Measurements from ENCODE around the gene HTT-AS. TPM values are rescaled to one million over a fixed set of nuclear protein-coding genes. Genes with fewer than 3 reads are reported as not detected.
A peak's percentile ranks its signal among the peaks of the same experiment; 100 is the strongest.

Gene HTT-AS
- polyA plus RNA-seq, 1 of the 3 experiments (the other 2 are of a cell fraction) = not detected

DNA sequence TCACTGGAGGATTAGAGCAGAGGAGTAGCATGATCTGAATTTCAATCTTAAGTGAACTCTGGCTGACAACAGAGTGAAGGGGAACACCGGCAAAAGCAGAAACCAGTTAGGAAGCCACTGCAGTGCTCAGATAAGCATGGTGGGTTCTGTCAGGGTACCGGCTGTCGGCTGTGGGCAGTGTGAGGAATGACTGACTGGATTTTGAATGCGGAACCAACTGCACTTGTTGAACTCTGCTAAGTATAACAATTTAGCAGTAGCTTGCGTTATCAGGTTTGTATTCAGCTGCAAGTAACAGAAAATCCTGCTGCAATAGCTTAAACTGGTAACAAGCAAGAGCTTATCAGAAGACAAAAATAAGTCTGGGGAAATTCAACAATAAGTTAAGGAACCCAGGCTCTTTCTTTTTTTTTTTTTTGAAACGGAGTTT, 5.4 kb upstream of the HTT-AS start:
- Histone ChIP-seq H3F3A (replicated peaks; ENCODE audit: insufficient read depth) (peaks cover 8% of the 10 kb centered on the region), H3K27ac (ENCODE audit: low read depth in 2 of 2, low read length in 1 of 2) (no peak overlapping the region), H3K27me3 (ENCODE audit: insufficient read depth) (no peaks in the 10 kb centered on the region), H3K36me3 (replicated peaks in 1 of 2; ENCODE audit: control insufficient read depth in 1 of 2, insufficient read depth in 2 of 2, low read length in 1 of 2) (no peaks in the 10 kb centered on the region), H3K4me1 (ENCODE audit: control insufficient read depth in 1 of 2, insufficient read depth in 2 of 2, low read depth in 1 of 2, low read length in 1 of 2) (peaks cover 6 to 9% of the 10 kb centered on the region in 2 experiments; a peak in 3 of 4 replicates), H2AFZ (ENCODE audit: low read depth) (no peak overlapping the region), H3K9ac (no peak overlapping the region), H3K9me3 (no peaks in the 10 kb centered on the region), H3K79me2 (ENCODE audit: insufficient read depth) (peaks cover 95% of the 10 kb centered on the region), H3K4me2 (no peak overlapping the region), H3K4me3 (ENCODE audit: low read depth in 2 of 2, low read length in 1 of 2) (no peak overlapping the region), H3K9me2 (no peaks in the 10 kb centered on the region), H4K20me1 (ENCODE audit: insufficient read depth) (peaks cover 84% of the 10 kb centered on the region)
- no peak for DNase-seq
- 94% methylated on average over 6 of the region's 6 CpGs for WGBS (ENCODE audit: low lambda C conversion rate)
- CTCF ChIA-PET = interaction anchor here (0.9 to 1.2 kb wide), 4 partner anchors 28 to 102 kb away, joined by 3 read pairs; no protein-coding TSS in a partner anchor
- no peak for TF ChIP-seq EZH2phosphoT487 (IDR thresholded peaks at IDR 0.05; ENCODE audit: borderline replicate concordance, low read depth)
- no peak for TF ChIP-seq FOXM1 (IDR thresholded peaks at IDR 0.05; ENCODE audit: low read depth)
- no peak for TF ChIP-seq NRF1 (IDR thresholded peaks at IDR 0.05; ENCODE audit: low read depth, low read length)
- no peak for TF ChIP-seq FOSL2 (IDR thresholded peaks at IDR 0.05; ENCODE audit: borderline replicate concordance, low read depth)
- TF ChIP-seq, protein P1, sequence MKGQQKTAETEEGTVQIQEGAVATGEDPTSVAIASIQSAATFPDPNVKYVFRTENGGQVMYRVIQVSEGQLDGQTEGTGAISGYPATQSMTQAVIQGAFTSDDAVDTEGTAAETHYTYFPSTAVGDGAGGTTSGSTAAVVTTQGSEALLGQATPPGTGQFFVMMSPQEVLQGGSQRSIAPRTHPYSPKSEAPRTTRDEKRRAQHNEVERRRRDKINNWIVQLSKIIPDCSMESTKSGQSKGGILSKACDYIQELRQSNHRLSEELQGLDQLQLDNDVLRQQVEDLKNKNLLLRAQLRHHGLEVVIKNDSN (IDR thresholded peaks at IDR 0.05; ENCODE audit: borderline replicate concordance, low read depth) = no peak
- TF ChIP-seq ELF1 (IDR thresholded peaks at IDR 0.05) = no peak
- no peak for TF ChIP-seq NFIC (IDR thresholded peaks at IDR 0.05; ENCODE audit: borderline replicate concordance)
- TF ChIP-seq RFX5 (IDR thresholded peaks at IDR 0.05; ENCODE audit: low read length) = no peak
- TF ChIP-seq, protein P2, sequence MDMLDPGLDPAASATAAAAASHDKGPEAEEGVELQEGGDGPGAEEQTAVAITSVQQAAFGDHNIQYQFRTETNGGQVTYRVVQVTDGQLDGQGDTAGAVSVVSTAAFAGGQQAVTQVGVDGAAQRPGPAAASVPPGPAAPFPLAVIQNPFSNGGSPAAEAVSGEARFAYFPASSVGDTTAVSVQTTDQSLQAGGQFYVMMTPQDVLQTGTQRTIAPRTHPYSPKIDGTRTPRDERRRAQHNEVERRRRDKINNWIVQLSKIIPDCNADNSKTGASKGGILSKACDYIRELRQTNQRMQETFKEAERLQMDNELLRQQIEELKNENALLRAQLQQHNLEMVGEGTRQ (IDR thresholded peaks at IDR 0.05; ENCODE audit: borderline replicate concordance, low read depth, low read length) = no peak
- TF ChIP-seq RAD21 (IDR thresholded peaks at IDR 0.05; ENCODE audit: low read length) = no peak
- TF ChIP-seq YY1 (IDR thresholded peaks at IDR 0.05; ENCODE audit: low read depth) = no peak
- no peak for TF ChIP-seq GATA2 (CRISPR knock-in tag; IDR thresholded peaks at IDR 0.05)
- TF ChIP-seq POLR2AphosphoS5 (IDR thresholded peaks at IDR 0.05; ENCODE audit: low read depth, low read length) = no peak
- POLR2A ChIA-PET = no interaction called here

DNA sequence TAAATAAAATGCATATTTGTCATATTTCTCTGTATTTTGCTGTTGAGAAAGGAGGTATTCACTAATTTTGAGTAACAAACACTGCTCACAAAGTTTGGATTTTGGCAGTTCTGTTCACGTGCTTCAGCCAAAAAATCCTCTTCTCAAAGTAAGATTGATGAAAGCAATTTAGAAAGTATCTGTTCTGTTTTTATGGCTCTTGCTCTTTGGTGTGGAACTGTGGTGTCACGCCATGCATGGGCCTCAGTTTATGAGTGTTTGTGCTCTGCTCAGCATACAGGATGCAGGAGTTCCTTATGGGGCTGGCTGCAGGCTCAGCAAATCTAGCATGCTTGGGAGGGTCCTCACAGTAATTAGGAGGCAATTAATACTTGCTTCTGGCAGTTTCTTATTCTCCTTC, 3.5 kb upstream of the HTT-AS start:
- Histone ChIP-seq H3K36me3 (replicated peaks in 1 of 2; ENCODE audit: control insufficient read depth in 1 of 2, insufficient read depth in 2 of 2, low read length in 1 of 2) (no peaks in the 10 kb centered on the region), H3K4me2 (peak overlapping the region; percentile 23; the same call in 1 of the 2 replicates), H3K27ac (ENCODE audit: low read depth in 2 of 2, low read length in 1 of 2) (no peak overlapping the region), H2AFZ (ENCODE audit: low read depth) (no peak overlapping the region), H3K4me3 (ENCODE audit: low read depth in 2 of 2, low read length in 1 of 2) (no peak overlapping the region), H3F3A (replicated peaks; ENCODE audit: insufficient read depth) (peaks cover 8% of the 10 kb centered on the region), H3K27me3 (ENCODE audit: insufficient read depth) (no peaks in the 10 kb centered on the region), H3K9ac (no peak overlapping the region), H3K9me2 (no peaks in the 10 kb centered on the region), H3K9me3 (no peaks in the 10 kb centered on the region), H3K79me2 (ENCODE audit: insufficient read depth) (peaks cover 76% of the 10 kb centered on the region), H4K20me1 (ENCODE audit: insufficient read depth) (peaks cover 70% of the 10 kb centered on the region), H3K4me1 (ENCODE audit: control insufficient read depth in 1 of 2, insufficient read depth in 2 of 2, low read depth in 1 of 2, low read length in 1 of 2) (peaks cover 6 to 15% of the 10 kb centered on the region in 2 experiments; a peak in 3 of 4 replicates)
- ChIA-PET CTCF (interaction anchor here (1.3 kb wide), 1 partner anchor 12 kb away, joined by 3 read pairs; no protein-coding TSS in a partner anchor), POLR2A (no interaction called here)
- 94% methylated on average over 2 of the region's 2 CpGs for WGBS (ENCODE audit: low lambda C conversion rate)
- no peak for DNase-seq
- no peak for TF ChIP-seq SIN3A (IDR thresholded peaks at IDR 0.05; ENCODE audit: borderline replicate concordance, low read depth, low read length)
- TF ChIP-seq, protein P2 (IDR thresholded peaks at IDR 0.05; ENCODE audit: borderline replicate concordance, low read depth, low read length) = no peak
- TF ChIP-seq SMC3 (IDR thresholded peaks at IDR 0.05; ENCODE audit: low read depth, low read length) = no peak
- no peak for TF ChIP-seq TEAD4 (IDR thresholded peaks at IDR 0.05; ENCODE audit: borderline replicate concordance, insufficient read depth)
- TF ChIP-seq EZH2phosphoT487 (IDR thresholded peaks at IDR 0.05; ENCODE audit: borderline replicate concordance, low read depth) = no peak
- TF ChIP-seq CHD2 (IDR thresholded peaks at IDR 0.05; ENCODE audit: low read length, partially characterized antibody) = no peak
- TF ChIP-seq, protein P3, sequence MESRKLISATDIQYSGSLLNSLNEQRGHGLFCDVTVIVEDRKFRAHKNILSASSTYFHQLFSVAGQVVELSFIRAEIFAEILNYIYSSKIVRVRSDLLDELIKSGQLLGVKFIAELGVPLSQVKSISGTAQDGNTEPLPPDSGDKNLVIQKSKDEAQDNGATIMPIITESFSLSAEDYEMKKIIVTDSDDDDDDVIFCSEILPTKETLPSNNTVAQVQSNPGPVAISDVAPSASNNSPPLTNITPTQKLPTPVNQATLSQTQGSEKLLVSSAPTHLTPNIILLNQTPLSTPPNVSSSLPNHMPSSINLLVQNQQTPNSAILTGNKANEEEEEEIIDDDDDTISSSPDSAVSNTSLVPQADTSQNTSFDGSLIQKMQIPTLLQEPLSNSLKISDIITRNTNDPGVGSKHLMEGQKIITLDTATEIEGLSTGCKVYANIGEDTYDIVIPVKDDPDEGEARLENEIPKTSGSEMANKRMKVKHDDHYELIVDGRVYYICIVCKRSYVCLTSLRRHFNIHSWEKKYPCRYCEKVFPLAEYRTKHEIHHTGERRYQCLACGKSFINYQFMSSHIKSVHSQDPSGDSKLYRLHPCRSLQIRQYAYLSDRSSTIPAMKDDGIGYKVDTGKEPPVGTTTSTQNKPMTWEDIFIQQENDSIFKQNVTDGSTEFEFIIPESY (IDR thresholded peaks at IDR 0.05; ENCODE audit: borderline replicate concordance, low read depth) = no peak
- TF ChIP-seq, protein P1 (IDR thresholded peaks at IDR 0.05; ENCODE audit: borderline replicate concordance, low read depth) = no peak
- no peak for TF ChIP-seq FOXJ3 (CRISPR knock-in tag; IDR thresholded peaks at IDR 0.05)
- TF ChIP-seq ELF1 (IDR thresholded peaks at IDR 0.05) = no peak
- TF ChIP-seq, protein P4, sequence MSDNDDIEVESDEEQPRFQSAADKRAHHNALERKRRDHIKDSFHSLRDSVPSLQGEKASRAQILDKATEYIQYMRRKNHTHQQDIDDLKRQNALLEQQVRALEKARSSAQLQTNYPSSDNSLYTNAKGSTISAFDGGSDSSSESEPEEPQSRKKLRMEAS (IDR thresholded peaks at IDR 0.05; ENCODE audit: low read depth) = no peak
- no peak for TF ChIP-seq RAD21 (IDR thresholded peaks at IDR 0.05; ENCODE audit: low read length)
- no peak for TF ChIP-seq RXRA (IDR thresholded peaks at IDR 0.05; ENCODE audit: borderline replicate concordance, low read depth)
